Upper lobe of left lung (tissue), 6 donors: Measurements from ENCODE around the gene TMEM175. TPM values are rescaled to one million over a fixed set of nuclear protein-coding genes. Genes with fewer than 3 reads are reported as not detected.

Experiments used
- ATAC-seq, 2 donors: fragments of 200-7000 bp; cut with Tn5 transposase; one replicate each; pipeline ENCODE4 v1.9.1; 2022; ENCODE audit warnings: mild to moderate bottlenecking in 2 of 2, moderate library complexity in 2 of 2; ENCODE audit not compliant: low FRiP score in 2 of 2
- DNase-seq, 2 donors: peaks; one replicate each; pipeline ENCODE4 v3.0.0-alpha.2; 2019 to 2020
- H3K27ac ChIP-seq, 4 donors: fragments of 200-600 bp; sonication (generic); one replicate each; pipeline ENCODE4 v1.5.1; 2016 to 2019
- H3K27me3 ChIP-seq, 4 donors: fragments of 200-600 bp; sonication (generic); one replicate each; pipeline ENCODE4 v1.5.1; 2017 to 2019
- H3K36me3 ChIP-seq, 4 donors: fragments of 200-600 bp; sonication (generic); one replicate each; pipeline ENCODE4 v1.5.1; 2016 to 2019
- H3K4me1 ChIP-seq, 4 donors: fragments of 200-600 bp; sonication (generic); one replicate each; pipeline ENCODE4 v1.5.1; 2018 to 2019
- H3K4me3 ChIP-seq, 4 donors: fragments of 200-600 bp; sonication (generic); one replicate each; pipeline ENCODE4 v1.5.1; 2017 to 2019; ENCODE audit warnings: mild to moderate bottlenecking in 2 of 4, moderate library complexity in 1 of 4
- H3K9me3 ChIP-seq, 4 donors: fragments of 200-600 bp; sonication (generic); one replicate each; pipeline ENCODE4 v1.5.1; 2018 to 2019
- EP300 ChIP-seq, 4 donors: sonication (generic); formaldehyde crosslinking; IDR thresholded peaks; one replicate each; pipeline ENCODE4 v1.5.1; 2017; ENCODE audit warnings: antibody characterized with exemption in 4 of 4, control low read depth in 2 of 4
- POLR2A ChIP-seq, 4 donors: fragments of 450-650 bp; IDR thresholded peaks; one replicate each; pipeline ENCODE4 v1.5.1; 2016 to 2017; ENCODE audit warnings: antibody characterized with exemption in 4 of 4, mild to moderate bottlenecking in 2 of 4
- POLR2AphosphoS5 ChIP-seq, 2 donors: sonication (generic); formaldehyde crosslinking; IDR thresholded peaks; one replicate each; pipeline ENCODE4 v1.5.1; 2017; ENCODE audit warnings: antibody characterized with exemption in 2 of 2
- WGBS, 2 donors: methylation state at CpG; one replicate each; pipeline ENCODE4 v1.1.5; 2017 to 2018; 5-methylcytosine and 5-hydroxymethylcytosine counted together
- total RNA-seq, 6 donors: library from RNA; depleted of rRNA in 4 of 6; stranded (reverse); fragments of >200 nt in 4 of 6; gene quantifications; one replicate each; pipeline versions ENCODE4 v1.1.0 to v1.2.1, GENCODE V29; 2016 to 2021
- TF ChIP-seq, protein P1 (sequence below), 6 experiments: fragments of 450-650 bp in 4 of 6; fragments of 200-600 bp in 2 of 6; sonication (generic) in 2 of 6; IDR thresholded peaks; one replicate each; pipeline ENCODE4 v1.5.1; 2016 to 2019; ENCODE audit warnings: antibody characterized with exemption in 6 of 6
- donor health status: DM: no; HTN: no; CAD: no; lungs with moderate emphysema.
- donor health status: DM: no; HTN: yes; CAD: no; lungs with severe emphysema.

The TMEM175 gene
- total RNA-seq, 6 donors from 2014 or later: 24.6 to 126 (median 41.8) TPM

- Histone ChIP-seq H3K4me1 (peaks cover 17 to 45% (median 24%) of the 10 kb centered on the region in 4 donors), H3K27me3 (peaks cover 0 to 6% (median 2%) of the 10 kb centered on the region in 4 donors), H3K27ac (no peak overlapping the region), H3K36me3 (peaks cover 0 to 30% (median 18%) of the 10 kb centered on the region in 4 donors), H3K9me3 (no peaks in the 10 kb centered on the region), H3K4me3 (no peak overlapping the region)
- DNase-seq (peak in 1 of 2 donors; percentile 70), ATAC-seq (no peak)
- TF ChIP-seq EP300 (IDR thresholded peaks at IDR 0.05) (no peak), POLR2A (IDR thresholded peaks at IDR 0.05) (no peak), POLR2AphosphoS5 (IDR thresholded peaks at IDR 0.05) (no peak)
- TF ChIP-seq, protein P1, sequence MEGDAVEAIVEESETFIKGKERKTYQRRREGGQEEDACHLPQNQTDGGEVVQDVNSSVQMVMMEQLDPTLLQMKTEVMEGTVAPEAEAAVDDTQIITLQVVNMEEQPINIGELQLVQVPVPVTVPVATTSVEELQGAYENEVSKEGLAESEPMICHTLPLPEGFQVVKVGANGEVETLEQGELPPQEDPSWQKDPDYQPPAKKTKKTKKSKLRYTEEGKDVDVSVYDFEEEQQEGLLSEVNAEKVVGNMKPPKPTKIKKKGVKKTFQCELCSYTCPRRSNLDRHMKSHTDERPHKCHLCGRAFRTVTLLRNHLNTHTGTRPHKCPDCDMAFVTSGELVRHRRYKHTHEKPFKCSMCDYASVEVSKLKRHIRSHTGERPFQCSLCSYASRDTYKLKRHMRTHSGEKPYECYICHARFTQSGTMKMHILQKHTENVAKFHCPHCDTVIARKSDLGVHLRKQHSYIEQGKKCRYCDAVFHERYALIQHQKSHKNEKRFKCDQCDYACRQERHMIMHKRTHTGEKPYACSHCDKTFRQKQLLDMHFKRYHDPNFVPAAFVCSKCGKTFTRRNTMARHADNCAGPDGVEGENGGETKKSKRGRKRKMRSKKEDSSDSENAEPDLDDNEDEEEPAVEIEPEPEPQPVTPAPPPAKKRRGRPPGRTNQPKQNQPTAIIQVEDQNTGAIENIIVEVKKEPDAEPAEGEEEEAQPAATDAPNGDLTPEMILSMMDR (IDR thresholded peaks at IDR 0.05): no peak
- 90% methylated on average over 22 of the region's 23 CpGs; no CpG with 5 or more reads in 1 of the 2 donors for WGBS, 2 donors
These were observed 36.5 kb downstream of the TMEM175 start for GRCh38 chr4:968621-969394.

DNA sequence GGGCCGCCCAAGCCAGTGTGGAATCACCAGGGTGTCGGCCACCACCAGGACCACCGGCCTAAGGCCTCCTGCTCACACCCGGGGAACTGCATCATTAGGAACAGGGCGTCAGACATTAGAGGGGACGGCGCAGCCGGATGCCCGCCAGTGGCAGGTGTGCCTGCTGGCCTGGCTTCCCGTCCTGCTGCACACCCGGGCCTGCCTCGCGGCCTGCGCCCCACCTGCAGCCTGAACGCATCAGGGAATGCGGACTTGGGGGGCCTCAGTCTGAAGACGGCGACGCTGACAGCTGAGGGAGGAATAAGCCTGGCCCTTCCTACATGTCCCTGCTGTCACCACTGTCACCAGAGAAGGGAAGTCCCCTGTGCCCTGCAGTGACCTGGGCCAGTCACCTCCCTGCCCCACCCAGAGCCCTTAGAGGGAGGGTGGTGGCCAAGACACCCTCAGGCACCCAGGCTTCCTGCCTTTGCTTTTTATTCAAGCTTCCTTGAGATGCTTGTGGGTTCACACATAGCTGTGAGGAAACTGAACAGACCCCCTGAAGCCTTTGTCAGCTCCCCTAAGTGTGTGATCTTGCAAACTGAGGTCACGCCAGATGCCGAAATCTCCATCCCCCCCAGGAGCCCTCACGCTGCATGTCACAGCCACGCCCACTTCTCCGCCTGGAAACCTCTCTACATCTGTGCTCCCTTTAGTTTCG lies 37.9 kb downstream of the TMEM175 start:
- Histone ChIP-seq H3K4me1 (peaks cover 20 to 51% (median 25%) of the 10 kb centered on the region in 4 donors), H3K27ac (no peak overlapping the region), H3K27me3 (peaks cover 0 to 6% (median 2%) of the 10 kb centered on the region in 4 donors), H3K36me3 (peaks cover 0 to 26% (median 10%) of the 10 kb centered on the region in 4 donors), H3K9me3 (no peaks in the 10 kb centered on the region), H3K4me3 (no peak overlapping the region)
- ATAC-seq (no peak), DNase-seq (peak in 1 of 2 donors; percentile 81)
- TF ChIP-seq, protein P1 (IDR thresholded peaks at IDR 0.05): no peak
- TF ChIP-seq POLR2A (IDR thresholded peaks at IDR 0.05): no peak
- TF ChIP-seq EP300 (IDR thresholded peaks at IDR 0.05): no peak
- no peak for TF ChIP-seq POLR2AphosphoS5 (IDR thresholded peaks at IDR 0.05)
- 92 to 94% methylated on average over 19 to 25 of the region's 25 CpGs for WGBS, 2 donors

GRCh38 chr4:970854-971520 lies 38.7 kb downstream of the TMEM175 start:
- H3K4me1 ChIP-seq: peaks cover 20 to 51% (median 25%) of the 10 kb centered on the region in 4 donors
- peaks cover 0 to 6% (median 2%) of the 10 kb centered on the region in 4 donors for H3K27me3 ChIP-seq
- ATAC-seq: no peak
- no peak for DNase-seq
- no peak overlapping the region for H3K27ac ChIP-seq
- peaks cover 0 to 18% (median 6%) of the 10 kb centered on the region in 4 donors for H3K36me3 ChIP-seq
- no peak for TF ChIP-seq EP300 (IDR thresholded peaks at IDR 0.05)
- TF ChIP-seq POLR2AphosphoS5 (IDR thresholded peaks at IDR 0.05): no peak
- TF ChIP-seq, protein P1 (IDR thresholded peaks at IDR 0.05): no peak
- TF ChIP-seq POLR2A (IDR thresholded peaks at IDR 0.05): no peak
- H3K9me3 ChIP-seq: no peaks in the 10 kb centered on the region
- 82 to 86% methylated on average over 8 to 17 of the region's 17 CpGs for WGBS, 2 donors
- H3K4me3 ChIP-seq: no peak overlapping the region

GRCh38 chr4:971666-972500 lies 39.6 kb downstream of the TMEM175 start:
- ATAC-seq (no peak), DNase-seq (peak in 1 of 2 donors; percentile 61)
- TF ChIP-seq POLR2AphosphoS5 (IDR thresholded peaks at IDR 0.05) (no peak), POLR2A (IDR thresholded peaks at IDR 0.05) (no peak), EP300 (IDR thresholded peaks at IDR 0.05) (no peak)
- TF ChIP-seq, protein P1 (IDR thresholded peaks at IDR 0.05): no peak
- Histone ChIP-seq H3K9me3 (no peaks in the 10 kb centered on the region), H3K27me3 (peaks cover 0 to 6% (median 2%) of the 10 kb centered on the region in 4 donors), H3K4me1 (peaks cover 20 to 51% (median 25%) of the 10 kb centered on the region in 4 donors), H3K27ac (no peak overlapping the region), H3K4me3 (peak overlapping the region in 3 of 4 donors; percentile 88 to 97 (median 96)), H3K36me3 (peaks cover 0 to 9% (median 1%) of the 10 kb centered on the region in 4 donors)
- 62 to 74% methylated on average over 7 to 14 of the region's 24 CpGs for WGBS, 2 donors
